Thyroid gland (tissue), 4 donors: ENCODE measurements around the gene TNNI2.

ENCODE experiments used
- POLR2A ChIP-seq, 2 donors: fragments of 450-650 bp; IDR thresholded peaks; one replicate each; pipeline ENCODE4 v1.6.1; 2017; ENCODE audit warnings: antibody characterized with exemption in 2 of 2, mild to moderate bottlenecking in 2 of 2, moderate library complexity in 1 of 2
- TF ChIP-seq, protein P1 (sequence below), 6 experiments: fragments of 200-600 bp in 3 of 6; fragments of 450-650 bp in 3 of 6; sonication (generic) in 3 of 6; IDR thresholded peaks; one replicate each; pipeline ENCODE4 v1.5.1; 2016 to 2019; ENCODE audit warnings: antibody characterized with exemption in 6 of 6, mild to moderate bottlenecking in 2 of 6, inconsistent platforms in 1 of 6, moderate library complexity in 1 of 6

DNA sequence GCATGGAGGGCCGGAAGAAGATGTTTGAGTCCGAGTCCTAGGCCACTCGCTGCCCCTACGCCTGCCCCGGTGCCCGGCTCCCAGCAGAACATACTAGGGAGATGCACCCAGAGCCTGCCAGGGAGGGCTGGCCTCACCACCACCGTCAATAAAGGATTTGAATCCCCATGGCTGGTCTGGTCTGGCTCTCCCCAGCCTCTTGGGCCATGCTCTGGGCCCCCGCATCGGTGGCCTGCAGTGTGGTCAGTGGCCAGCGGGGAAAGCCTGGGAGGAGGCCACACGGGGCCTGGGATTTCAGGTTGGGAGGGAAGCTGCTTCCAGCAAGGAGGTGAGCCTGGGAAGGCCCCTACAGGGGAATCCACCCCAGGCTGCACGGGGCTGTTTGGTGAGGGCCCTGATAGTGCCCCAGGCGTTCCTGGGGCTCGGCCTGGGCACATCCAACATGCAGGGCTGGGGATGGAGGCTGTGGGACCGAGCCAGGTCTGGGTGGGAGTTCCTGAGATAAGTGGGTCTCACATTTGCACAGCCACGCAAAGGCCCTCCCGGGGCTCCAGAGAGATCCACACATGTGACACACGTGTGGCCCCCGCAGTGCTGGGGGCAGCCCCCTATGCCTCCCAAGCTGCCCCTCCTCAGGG is 2.8 kb downstream of the TNNI2 start:
- TF ChIP-seq, protein P1, sequence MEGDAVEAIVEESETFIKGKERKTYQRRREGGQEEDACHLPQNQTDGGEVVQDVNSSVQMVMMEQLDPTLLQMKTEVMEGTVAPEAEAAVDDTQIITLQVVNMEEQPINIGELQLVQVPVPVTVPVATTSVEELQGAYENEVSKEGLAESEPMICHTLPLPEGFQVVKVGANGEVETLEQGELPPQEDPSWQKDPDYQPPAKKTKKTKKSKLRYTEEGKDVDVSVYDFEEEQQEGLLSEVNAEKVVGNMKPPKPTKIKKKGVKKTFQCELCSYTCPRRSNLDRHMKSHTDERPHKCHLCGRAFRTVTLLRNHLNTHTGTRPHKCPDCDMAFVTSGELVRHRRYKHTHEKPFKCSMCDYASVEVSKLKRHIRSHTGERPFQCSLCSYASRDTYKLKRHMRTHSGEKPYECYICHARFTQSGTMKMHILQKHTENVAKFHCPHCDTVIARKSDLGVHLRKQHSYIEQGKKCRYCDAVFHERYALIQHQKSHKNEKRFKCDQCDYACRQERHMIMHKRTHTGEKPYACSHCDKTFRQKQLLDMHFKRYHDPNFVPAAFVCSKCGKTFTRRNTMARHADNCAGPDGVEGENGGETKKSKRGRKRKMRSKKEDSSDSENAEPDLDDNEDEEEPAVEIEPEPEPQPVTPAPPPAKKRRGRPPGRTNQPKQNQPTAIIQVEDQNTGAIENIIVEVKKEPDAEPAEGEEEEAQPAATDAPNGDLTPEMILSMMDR (IDR thresholded peaks at IDR 0.05): no peak
- TF ChIP-seq POLR2A (IDR thresholded peaks at IDR 0.05): no peak
